K562 (cell line): ENCODE measurements around the gene TANC1. TPM values are rescaled to one million over a fixed set of nuclear protein-coding genes. Genes with fewer than 3 reads are reported as not detected.
A peak's percentile ranks its signal among the peaks of the same experiment; 100 is the strongest.

ENCODE experiments used
- CBX1 ChIP-seq: sonication (generic); IDR thresholded peaks from 2 replicates; pipeline ENCODE4 v1.6.1; 2016; ENCODE audit warnings: antibody characterized with exemption, low read depth, mild to moderate bottlenecking
- CHD1 ChIP-seq: fragments of 200-600 bp; sonication (generic); IDR thresholded peaks from one replicate; pipeline ENCODE4 v1.6.1; 2012; ENCODE audit warnings: mild to moderate bottlenecking, moderate library complexity, low read length, inconsistent platforms
- DPF2 ChIP-seq: fragments of 450-650 bp; IDR thresholded peaks from 2 replicates; pipeline ENCODE4 v1.6.1; 2016
- GABPB2 ChIP-seq: fragments of 250-450 bp; sonication (Bioruptor Pico); conservative IDR thresholded peaks from 2 replicates; pipeline ENCODE4 v1.5.1; 2021; ENCODE audit warnings: mild to moderate bottlenecking
- HNRNPH1 ChIP-seq: fragments of 200-400 bp; formaldehyde crosslinking; optimal IDR thresholded peaks from 2 replicates; pipeline ENCODE3; 2017; ENCODE audit warnings: low read depth, mild to moderate bottlenecking, low read length, moderate library complexity
- JUN ChIP-seq, 2 experiments: sonication (generic) in 1 of 2; formaldehyde crosslinking in 1 of 2; IDR thresholded peaks; 2 replicates each; pipeline versions ENCODE4 v1.6.1 to v1.8.0; 2012 to 2022; ENCODE audit warnings: borderline replicate concordance in 2 of 2, mild to moderate bottlenecking in 2 of 2, improper control_type of control experiment in 1 of 2, low read depth in 1 of 2, low read length in 1 of 2, missing genetic modification reagents in 1 of 2
- JUND ChIP-seq, 2 experiments: IDR thresholded peaks; 2 replicates in 1 of 2; 3 replicates in 1 of 2; pipeline ENCODE4 v1.6.1; 2011; ENCODE audit warnings: borderline replicate concordance in 2 of 2, low read depth in 2 of 2, low read length in 2 of 2, improper control_type of control experiment in 1 of 2, missing biosample characterization in 1 of 2, missing genetic modification characterization in 1 of 2, missing genetic modification reagents in 1 of 2
- MTF1 ChIP-seq: fragments of 250-450 bp; sonication (Bioruptor Pico); IDR thresholded peaks from 2 replicates; pipeline ENCODE4 v1.9.0; 2021; ENCODE audit warnings: moderate library complexity, mild to moderate bottlenecking, inconsistent platforms, borderline replicate concordance
- NFIC ChIP-seq: fragments of 450-650 bp; IDR thresholded peaks from 2 replicates; pipeline ENCODE4 v1.6.1; 2017; ENCODE audit warnings: mild to moderate bottlenecking, inconsistent platforms
- RAD21 ChIP-seq, 2 experiments: fragments of 250-450 bp in 1 of 2; fragments of 450-650 bp in 1 of 2; sonication (Bioruptor Pico) in 1 of 2; formaldehyde crosslinking in 1 of 2; IDR thresholded peaks in 1 of 2; conservative IDR thresholded peaks in 1 of 2; 2 replicates each; pipeline versions ENCODE4 v1.4.0 to v1.8.0; 2020 to 2022; ENCODE audit warnings: mild to moderate bottlenecking in 2 of 2, moderate library complexity in 1 of 2
- SMC3 ChIP-seq: conservative IDR thresholded peaks from 2 replicates; pipeline ENCODE4 v1.6.1; 2011; ENCODE audit warnings: low read depth, low read length, improper control_type of control experiment; ENCODE audit not compliant: insufficient read depth
- TCFL5 ChIP-seq: fragments of 250-450 bp; sonication (Bioruptor Pico); conservative IDR thresholded peaks from 2 replicates; pipeline ENCODE4 v1.6.1; 2021; ENCODE audit warnings: mild to moderate bottlenecking, moderate library complexity, matching md5 sums
- XRCC4 ChIP-seq: IDR thresholded peaks from one replicate; pipeline ENCODE4 v1.6.1; 2011; ENCODE audit not compliant: insufficient read depth, insufficient read length; ENCODE audit errors: extremely low read depth
- ZNF165 ChIP-seq: fragments of 250-450 bp; sonication (Bioruptor Pico); IDR thresholded peaks from 2 replicates; pipeline ENCODE4 v1.4.0; 2020; ENCODE audit warnings: borderline replicate concordance
- polyA plus RNA-seq, 8 experiments: library from polyadenylated mRNA; depleted of rRNA in 4 of 8; stranded (reverse) in 5 of 8; unstranded in 3 of 8; fragments of >200 nt; fragmentation: Nextera tagmentation in 2 of 8; fragmentation: Illumina TruSeq in 1 of 8; extraction: Ambion mirVana in 2 of 8; extraction: Trizol in 1 of 8; gene quantifications; 2 replicates each; pipeline versions ENCODE4 v1.2.1 to v1.2.3, GENCODE V29; 2011 to 2014; ENCODE audit warnings: inconsistent platforms in 1 of 8, missing spikeins in 1 of 8
- total RNA-seq, 7 experiments: library from RNA; depleted of rRNA in 6 of 7; stranded (reverse); fragments of >200 nt in 6 of 7; fragmentation: Illumina TruSeq in 2 of 7; extraction: Trizol in 2 of 7; gene quantifications; 2 replicates each; pipeline versions ENCODE4 v1.2.1 to v1.2.3, GENCODE V29; 2011 to 2021; ENCODE audit warnings: low replicate concordance in 1 of 7
- TF ChIP-seq, protein P1 (sequence below): fragments of 250-450 bp; sonication (Bioruptor Pico); IDR thresholded peaks from 2 replicates; pipeline ENCODE4 v1.8.0; 2021; ENCODE audit warnings: mild to moderate bottlenecking, moderate library complexity
- TF ChIP-seq, protein P2 (sequence below), 3 experiments: fragments of 200-800 bp in 1 of 3; sonication (Bioruptor generic) in 1 of 3; sonication (generic) in 1 of 3; formaldehyde crosslinking in 1 of 3; IDR thresholded peaks; 2 replicates each; pipeline versions ENCODE4 v1.6.1 to v1.8.0; 2016 to 2022; ENCODE audit warnings: mild to moderate bottlenecking in 2 of 3, missing compliant biosample characterization in 2 of 3, missing genetic modification characterization in 2 of 3, missing genetic modification reagents in 1 of 3
- TF ChIP-seq, protein P3 (sequence below): fragments of 250-450 bp; sonication (Bioruptor Pico); IDR thresholded peaks from 2 replicates; pipeline ENCODE4 v1.8.0; 2022; ENCODE audit warnings: inconsistent platforms
- TF ChIP-seq, protein P4 (sequence below): fragments of 450-650 bp; formaldehyde crosslinking; IDR thresholded peaks from 2 replicates; pipeline ENCODE4 v1.4.0; 2022; ENCODE audit warnings: mild to moderate bottlenecking, moderate library complexity
- TF ChIP-seq, protein P5 (sequence below): sonication (generic); formaldehyde crosslinking; IDR thresholded peaks from 2 replicates; pipeline ENCODE4 v1.5.0; 2020; ENCODE audit warnings: missing genetic modification reagents

Gene TANC1
- total and polyA plus RNA-seq, 9 of the 15 experiments (the other 6 are each of a cell fraction or from before 2014, with no cell fraction given) = under 0.01 to 0.20 (median 0.07) TPM; not detected in 1

DNA sequence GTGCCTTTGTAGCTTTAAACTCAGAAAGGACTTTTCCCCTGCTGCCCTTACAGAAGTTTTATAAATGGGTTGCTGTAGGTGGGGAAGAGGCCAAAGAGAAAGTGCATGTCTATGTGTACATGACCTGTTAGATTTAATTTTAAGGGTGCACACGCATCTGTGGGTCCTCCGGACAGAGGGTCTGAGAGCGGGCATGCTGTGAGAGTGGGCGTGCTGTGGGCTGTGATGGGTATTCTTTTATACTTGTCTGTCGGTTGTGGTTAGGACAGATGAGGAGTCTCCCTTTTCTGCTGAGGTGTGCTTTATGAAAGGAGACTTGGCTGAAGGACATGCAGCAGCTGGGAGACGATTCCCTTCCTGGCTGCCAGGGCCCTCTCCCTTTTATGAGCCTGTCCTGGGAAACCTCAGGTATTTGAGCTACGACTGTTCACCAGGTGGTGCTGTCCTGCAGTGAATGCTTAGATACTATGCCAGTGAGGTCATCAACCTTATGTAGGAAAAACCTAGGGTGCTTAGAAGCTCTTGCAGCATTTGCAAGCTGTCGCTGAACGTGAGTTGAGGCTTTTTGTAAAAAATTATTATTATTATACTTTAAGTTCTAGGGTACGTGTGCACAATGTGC, 67.5 kb downstream of the TANC1 start (continued):
- TF ChIP-seq TCFL5 (CRISPR knock-in tag) (no peak), GABPB2 (CRISPR knock-in tag) (no peak), CBX1 (no peak), NFIC (no peak), CHD1 (no peak), XRCC4 (no peak), RAD21 (CRISPR knock-in tag; conservative IDR thresholded peaks at IDR 0.05 in 1 of 2, IDR thresholded peaks at IDR 0.05 in 1 of 2) (peak; percentile 71 to 85), MTF1 (CRISPR knock-in tag) (no peak), JUND (IDR thresholded peaks at IDR 0.05; ENCODE audit: borderline replicate concordance, low read depth, low read length) (peak; percentile 90), JUND (tag; IDR thresholded peaks at IDR 0.05; ENCODE audit: borderline replicate concordance, low read depth, low read length) (peak; percentile 87), HNRNPH1 (no peak), DPF2 (no peak), SMC3 (peak; percentile 74), ZNF165 (no peak), JUN (IDR thresholded peaks at IDR 0.05; ENCODE audit: borderline replicate concordance, low read depth, low read length) (peak; percentile 71), JUN (CRISPR knock-in tag; IDR thresholded peaks at IDR 0.05; ENCODE audit: borderline replicate concordance) (no peak)
- TF ChIP-seq, protein P1, sequence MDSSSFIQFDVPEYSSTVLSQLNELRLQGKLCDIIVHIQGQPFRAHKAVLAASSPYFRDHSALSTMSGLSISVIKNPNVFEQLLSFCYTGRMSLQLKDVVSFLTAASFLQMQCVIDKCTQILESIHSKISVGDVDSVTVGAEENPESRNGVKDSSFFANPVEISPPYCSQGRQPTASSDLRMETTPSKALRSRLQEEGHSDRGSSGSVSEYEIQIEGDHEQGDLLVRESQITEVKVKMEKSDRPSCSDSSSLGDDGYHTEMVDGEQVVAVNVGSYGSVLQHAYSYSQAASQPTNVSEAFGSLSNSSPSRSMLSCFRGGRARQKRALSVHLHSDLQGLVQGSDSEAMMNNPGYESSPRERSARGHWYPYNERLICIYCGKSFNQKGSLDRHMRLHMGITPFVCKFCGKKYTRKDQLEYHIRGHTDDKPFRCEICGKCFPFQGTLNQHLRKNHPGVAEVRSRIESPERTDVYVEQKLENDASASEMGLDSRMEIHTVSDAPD (CRISPR knock-in tag) = no peak
- TF ChIP-seq, protein P2, sequence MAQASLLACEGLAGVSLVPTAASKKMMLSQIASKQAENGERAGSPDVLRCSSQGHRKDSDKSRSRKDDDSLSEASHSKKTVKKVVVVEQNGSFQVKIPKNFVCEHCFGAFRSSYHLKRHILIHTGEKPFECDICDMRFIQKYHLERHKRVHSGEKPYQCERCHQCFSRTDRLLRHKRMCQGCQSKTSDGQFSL (CRISPR knock-in tag; IDR thresholded peaks at IDR 0.05) = no peak
- TF ChIP-seq, protein P2 (tag; IDR thresholded peaks at IDR 0.05) = no peak
- TF ChIP-seq, protein P3, sequence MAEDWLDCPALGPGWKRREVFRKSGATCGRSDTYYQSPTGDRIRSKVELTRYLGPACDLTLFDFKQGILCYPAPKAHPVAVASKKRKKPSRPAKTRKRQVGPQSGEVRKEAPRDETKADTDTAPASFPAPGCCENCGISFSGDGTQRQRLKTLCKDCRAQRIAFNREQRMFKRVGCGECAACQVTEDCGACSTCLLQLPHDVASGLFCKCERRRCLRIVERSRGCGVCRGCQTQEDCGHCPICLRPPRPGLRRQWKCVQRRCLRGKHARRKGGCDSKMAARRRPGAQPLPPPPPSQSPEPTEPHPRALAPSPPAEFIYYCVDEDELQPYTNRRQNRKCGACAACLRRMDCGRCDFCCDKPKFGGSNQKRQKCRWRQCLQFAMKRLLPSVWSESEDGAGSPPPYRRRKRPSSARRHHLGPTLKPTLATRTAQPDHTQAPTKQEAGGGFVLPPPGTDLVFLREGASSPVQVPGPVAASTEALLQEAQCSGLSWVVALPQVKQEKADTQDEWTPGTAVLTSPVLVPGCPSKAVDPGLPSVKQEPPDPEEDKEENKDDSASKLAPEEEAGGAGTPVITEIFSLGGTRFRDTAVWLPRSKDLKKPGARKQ = no peak
- TF ChIP-seq, protein P4, sequence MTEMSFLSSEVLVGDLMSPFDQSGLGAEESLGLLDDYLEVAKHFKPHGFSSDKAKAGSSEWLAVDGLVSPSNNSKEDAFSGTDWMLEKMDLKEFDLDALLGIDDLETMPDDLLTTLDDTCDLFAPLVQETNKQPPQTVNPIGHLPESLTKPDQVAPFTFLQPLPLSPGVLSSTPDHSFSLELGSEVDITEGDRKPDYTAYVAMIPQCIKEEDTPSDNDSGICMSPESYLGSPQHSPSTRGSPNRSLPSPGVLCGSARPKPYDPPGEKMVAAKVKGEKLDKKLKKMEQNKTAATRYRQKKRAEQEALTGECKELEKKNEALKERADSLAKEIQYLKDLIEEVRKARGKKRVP (CRISPR knock-in tag) = no peak
- TF ChIP-seq, protein P5, sequence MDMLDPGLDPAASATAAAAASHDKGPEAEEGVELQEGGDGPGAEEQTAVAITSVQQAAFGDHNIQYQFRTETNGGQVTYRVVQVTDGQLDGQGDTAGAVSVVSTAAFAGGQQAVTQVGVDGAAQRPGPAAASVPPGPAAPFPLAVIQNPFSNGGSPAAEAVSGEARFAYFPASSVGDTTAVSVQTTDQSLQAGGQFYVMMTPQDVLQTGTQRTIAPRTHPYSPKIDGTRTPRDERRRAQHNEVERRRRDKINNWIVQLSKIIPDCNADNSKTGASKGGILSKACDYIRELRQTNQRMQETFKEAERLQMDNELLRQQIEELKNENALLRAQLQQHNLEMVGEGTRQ (CRISPR knock-in tag) = no peak
